ENCODE results near the gene DNAH3. TPM values are rescaled to one million over a fixed set of nuclear protein-coding genes. Genes with fewer than 3 reads are reported as not detected.

DNAH3 gene
- total RNA-seq, 1 experiment from 2014 or later: 0.70 TPM

- no peaks in the 10 kb centered on the region for H3F3A ChIP-seq (ENCODE audit: insufficient read depth, low read depth)
- H3K4me2 ChIP-seq: no peak overlapping the region
- no TSS peak for BruUV-seq (replicated peaks)
- TF ChIP-seq EZH2 (IDR thresholded peaks at IDR 0.05; ENCODE audit: low read depth): no peak
- TF ChIP-seq CTCF (conservative IDR thresholded peaks at IDR 0.05): no peak
- no peaks in the 10 kb centered on the region for H3K9me3 ChIP-seq (ENCODE audit: insufficient read depth, low read depth)
- ChIA-PET POLR2A (ENCODE audit: unreplicated experiment) (interaction anchor here (0.5 to 0.6 kb wide), 2 partner anchors 61 to 98 kb away, joined by 3 read pairs; no protein-coding TSS in a partner anchor), CTCF (no interaction called here)
- no peaks in the 10 kb centered on the region for H3K36me3 ChIP-seq (ENCODE audit: low read depth)
- H3K4me3 ChIP-seq: no peak overlapping the region
- no peaks in the 10 kb centered on the region for H3K27me3 ChIP-seq (ENCODE audit: insufficient read depth, low read depth)
- no peaks in the 10 kb centered on the region for H4K20me1 ChIP-seq (ENCODE audit: insufficient read depth)
- DNase-seq: no peak
- no peak overlapping the region for H3K27ac ChIP-seq
- intact Hi-C loops (cut with micrococcal nuclease; ENCODE audit: unreplicated experiment): no loop called here
- H3K9me2 ChIP-seq (ENCODE audit: insufficient read depth): no peaks in the 10 kb centered on the region
- H2AFZ ChIP-seq: no peak overlapping the region
- H3K79me2 ChIP-seq (ENCODE audit: low read depth): no peaks in the 10 kb centered on the region
- 0 out of 2 replicates have a peak, but pooled peaks cover 4% of the 10 kb centered on the region for H3K4me1 ChIP-seq (replicated peaks; ENCODE audit: insufficient read depth)
Measured at GRCh38 chr16:20968765-20969164, 181.9 kb downstream of the DNAH3 start.

GRCh38 chr16:20960899-20961298, 189.7 kb downstream of the DNAH3 start:
- H3K36me3 ChIP-seq (ENCODE audit: low read depth): no peaks in the 10 kb centered on the region
- H2AFZ ChIP-seq: no peak overlapping the region
- H3K4me2 ChIP-seq: no peak overlapping the region
- H3K79me2 ChIP-seq (ENCODE audit: low read depth): no peaks in the 10 kb centered on the region
- DNase-seq: no peak
- H3K4me1 ChIP-seq (replicated peaks; ENCODE audit: insufficient read depth): no peaks in the 10 kb centered on the region
- ChIA-PET POLR2A (ENCODE audit: unreplicated experiment) (no interaction called here), CTCF (no interaction called here)
- BruUV-seq (replicated peaks): no TSS peak
- H4K20me1 ChIP-seq (ENCODE audit: insufficient read depth): no peaks in the 10 kb centered on the region
- peaks cover 6% of the 10 kb centered on the region; the same call in 1 of the 2 replicates for H3F3A ChIP-seq (ENCODE audit: insufficient read depth, low read depth)
- no peak overlapping the region for H3K4me3 ChIP-seq
- H3K27me3 ChIP-seq (ENCODE audit: insufficient read depth, low read depth): no peaks in the 10 kb centered on the region
- H3K9me2 ChIP-seq (ENCODE audit: insufficient read depth): no peaks in the 10 kb centered on the region
- no peak overlapping the region for H3K27ac ChIP-seq
- TF ChIP-seq EZH2 (IDR thresholded peaks at IDR 0.05; ENCODE audit: low read depth) (no peak), CTCF (conservative IDR thresholded peaks at IDR 0.05) (no peak)
- intact Hi-C loops (cut with micrococcal nuclease; ENCODE audit: unreplicated experiment): no loop called here
- no peaks in the 10 kb centered on the region for H3K9me3 ChIP-seq (ENCODE audit: insufficient read depth, low read depth)

GRCh38 chr16:20957153-20957552, 193.5 kb downstream of the DNAH3 start:
- no peaks in the 10 kb centered on the region for H3K79me2 ChIP-seq (ENCODE audit: low read depth)
- no TSS peak for BruUV-seq (replicated peaks)
- peaks cover 11% of the 10 kb centered on the region for H3F3A ChIP-seq (ENCODE audit: insufficient read depth, low read depth)
- H3K27me3 ChIP-seq (ENCODE audit: insufficient read depth, low read depth): no peaks in the 10 kb centered on the region
- peaks cover 8% of the 10 kb centered on the region for H3K4me1 ChIP-seq (replicated peaks; ENCODE audit: insufficient read depth)
- TF ChIP-seq CTCF (conservative IDR thresholded peaks at IDR 0.05) (no peak), EZH2 (IDR thresholded peaks at IDR 0.05; ENCODE audit: low read depth) (no peak)
- H3K36me3 ChIP-seq (ENCODE audit: low read depth): no peaks in the 10 kb centered on the region
- no peak for DNase-seq
- H3K4me2 ChIP-seq: no peak overlapping the region
- no peak overlapping the region for H3K4me3 ChIP-seq
- no peak overlapping the region for H3K27ac ChIP-seq
- no peak overlapping the region for H2AFZ ChIP-seq
- H3K9me2 ChIP-seq (ENCODE audit: insufficient read depth): no peaks in the 10 kb centered on the region
- no peaks in the 10 kb centered on the region for H3K9me3 ChIP-seq (ENCODE audit: insufficient read depth, low read depth)
- ChIA-PET CTCF (interaction anchor here (0.7 kb wide), 1 partner anchor 1359 kb away, joined by 4 read pairs; no protein-coding TSS in a partner anchor), POLR2A (ENCODE audit: unreplicated experiment) (interaction anchor here (0.7 kb wide), 1 partner anchor 14 kb away, joined by 23 read pairs; no protein-coding TSS in a partner anchor)
- intact Hi-C loops (cut with micrococcal nuclease; ENCODE audit: unreplicated experiment): no loop called here
- H4K20me1 ChIP-seq (ENCODE audit: insufficient read depth): no peaks in the 10 kb centered on the region

Measured in PC-9 (cell line).